Gastrocnemius medialis (tissue), 4 donors: ENCODE results near the gene CTNNBIP1.

ENCODE experiments used
- POLR2A ChIP-seq, 2 donors: fragments of 450-650 bp; IDR thresholded peaks; one replicate each; pipeline ENCODE4 v1.6.1; 2017; ENCODE audit warnings: antibody characterized with exemption in 2 of 2, mild to moderate bottlenecking in 2 of 2, moderate library complexity in 2 of 2
- TF ChIP-seq, protein P1 (sequence below), 5 experiments: fragments of 450-650 bp in 3 of 5; fragments of 200-600 bp in 2 of 5; sonication (generic) in 2 of 5; IDR thresholded peaks in 4 of 5; conservative IDR thresholded peaks in 1 of 5; 1 replicate in 4 of 5; 2 replicates in 1 of 5; pipeline ENCODE4 v1.5.1; 2016 to 2019; ENCODE audit warnings: antibody characterized with exemption in 5 of 5, mild to moderate bottlenecking in 3 of 5, moderate library complexity in 3 of 5

DNA sequence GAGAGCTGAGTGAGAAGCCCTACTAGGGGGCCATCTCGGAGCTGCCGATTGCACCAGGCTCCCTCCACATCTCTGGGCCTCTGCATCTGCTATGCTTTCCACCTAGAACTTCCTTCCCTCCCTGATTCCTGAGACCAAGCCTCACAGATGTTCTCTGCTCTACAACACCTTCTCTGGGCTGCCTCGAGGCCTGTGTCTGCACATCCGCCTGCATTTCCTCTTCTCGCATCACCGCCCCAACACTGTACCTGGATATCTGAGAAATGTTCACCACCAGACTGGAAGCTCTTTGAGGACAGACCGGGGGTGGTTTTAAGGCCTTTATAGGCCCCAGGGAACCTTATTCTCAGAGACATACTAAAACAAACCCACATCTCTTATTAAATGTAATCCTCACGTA lies 20.7 kb downstream of the CTNNBIP1 start:
- TF ChIP-seq, protein P1, sequence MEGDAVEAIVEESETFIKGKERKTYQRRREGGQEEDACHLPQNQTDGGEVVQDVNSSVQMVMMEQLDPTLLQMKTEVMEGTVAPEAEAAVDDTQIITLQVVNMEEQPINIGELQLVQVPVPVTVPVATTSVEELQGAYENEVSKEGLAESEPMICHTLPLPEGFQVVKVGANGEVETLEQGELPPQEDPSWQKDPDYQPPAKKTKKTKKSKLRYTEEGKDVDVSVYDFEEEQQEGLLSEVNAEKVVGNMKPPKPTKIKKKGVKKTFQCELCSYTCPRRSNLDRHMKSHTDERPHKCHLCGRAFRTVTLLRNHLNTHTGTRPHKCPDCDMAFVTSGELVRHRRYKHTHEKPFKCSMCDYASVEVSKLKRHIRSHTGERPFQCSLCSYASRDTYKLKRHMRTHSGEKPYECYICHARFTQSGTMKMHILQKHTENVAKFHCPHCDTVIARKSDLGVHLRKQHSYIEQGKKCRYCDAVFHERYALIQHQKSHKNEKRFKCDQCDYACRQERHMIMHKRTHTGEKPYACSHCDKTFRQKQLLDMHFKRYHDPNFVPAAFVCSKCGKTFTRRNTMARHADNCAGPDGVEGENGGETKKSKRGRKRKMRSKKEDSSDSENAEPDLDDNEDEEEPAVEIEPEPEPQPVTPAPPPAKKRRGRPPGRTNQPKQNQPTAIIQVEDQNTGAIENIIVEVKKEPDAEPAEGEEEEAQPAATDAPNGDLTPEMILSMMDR (IDR thresholded peaks at IDR 0.05 in 4 of 5, conservative IDR thresholded peaks at IDR 0.05 in 1 of 5): no peak
- TF ChIP-seq POLR2A (IDR thresholded peaks at IDR 0.05): no peak
